Suppressor macrophage treated with lipopolysaccharide for 4 hours (primary cell): ENCODE measurements around the gene OTOP1.
"Not testable (repeated sequence)": the region's sequence is repeated elsewhere in the genome, so short reads cannot be mapped to it uniquely, and the experiment has no call there.

Experiments
- DNase-seq: peaks from one replicate; pipeline ENCODE4 v3.0.0-alpha.2; 2020

OTOP1 gene

GRCh38 chr4:4226606-4227438 is at the start of gene OTOP1:
Gene OTOP1 (minus strand): TSS chr4:4226929. CDS start chr4:4226864, 65 bp downstream.
- DNase-seq, result no peak

- no peak for DNase-seq
Observed at GRCh38 chr4:4274226-4274625, 47.5 kb upstream of the OTOP1 start.

GRCh38 chr4:4271912-4272311 is 45.2 kb upstream of the OTOP1 start:
- DNase-seq, result no peak

GRCh38 chr4:4270529-4270928 is 43.8 kb upstream of the OTOP1 start:
- DNase-seq, result peak; percentile 25

GRCh38 chr4:4269856-4270255 is 43.1 kb upstream of the OTOP1 start:
- peak; percentile 50 for DNase-seq

- DNase-seq, result no peak
Observed at GRCh38 chr4:4269331-4269731, 42.6 kb upstream of the OTOP1 start.

- peak; percentile 75 for DNase-seq
Observed at GRCh38 chr4:4268776-4269175, 42.0 kb upstream of the OTOP1 start.

GRCh38 chr4:4267981-4268380 is 41.3 kb upstream of the OTOP1 start:
- DNase-seq, result peak; percentile 64

- DNase-seq, result peak; percentile 52
Observed at GRCh38 chr4:4260185-4260751, 33.5 kb upstream of the OTOP1 start.

- no peak for DNase-seq
Observed at GRCh38 chr4:4259484-4260100, 32.9 kb upstream of the OTOP1 start.

- not testable (repeated sequence) for DNase-seq
Observed at GRCh38 chr4:4257705-4258104, 31.0 kb upstream of the OTOP1 start.

GRCh38 chr4:4256799-4257198 is 30.1 kb upstream of the OTOP1 start:
- DNase-seq, result no peak

GRCh38 chr4:4254666-4255065 is 27.9 kb upstream of the OTOP1 start:
- DNase-seq, result no peak

GRCh38 chr4:4254199-4254598 is 27.5 kb upstream of the OTOP1 start:
- no peak for DNase-seq

GRCh38 chr4:4249866-4250265 is 23.1 kb upstream of the OTOP1 start:
- no peak for DNase-seq

GRCh38 chr4:4249342-4249741 is 22.6 kb upstream of the OTOP1 start:
- not testable (repeated sequence) for DNase-seq

- no peak for DNase-seq
Observed at GRCh38 chr4:4248885-4249203, 22.1 kb upstream of the OTOP1 start.

- DNase-seq, result peak; percentile 96
Observed at GRCh38 chr4:4248029-4248884, 21.5 kb upstream of the OTOP1 start, which contains the start of gene TMEM128. Gene TMEM128 (minus strand): TSS chr4:4248223. CDS start chr4:4248202, 21 bp downstream.

- peak; percentile 19 for DNase-seq
Observed at GRCh38 chr4:4247696-4248028, 20.9 kb upstream of the OTOP1 start.

- DNase-seq, result no peak
Observed at GRCh38 chr4:4245172-4245571, 18.4 kb upstream of the OTOP1 start.

- DNase-seq, result not testable (repeated sequence)
Observed at GRCh38 chr4:4239551-4239950, 12.8 kb upstream of the OTOP1 start.

- DNase-seq, result no peak
Observed at GRCh38 chr4:4233610-4234009, 6.9 kb upstream of the OTOP1 start.

- DNase-seq, result no peak
Observed at GRCh38 chr4:4228356-4228668, 1.6 kb upstream of the OTOP1 start.
